Spleen (tissue), 11 donors: ENCODE measurements around the gene ABRACL. TPM values are rescaled to one million over a fixed set of nuclear protein-coding genes. Genes with fewer than 3 reads are reported as not detected.

ENCODE experiments used
- DNase-seq: peaks from one replicate; pipeline ENCODE4 v3.0.0-alpha.2; 2020
- H3K27ac ChIP-seq, 8 donors: fragments of 200-600 bp; sonication (generic) in 7 of 8; 1 replicate in 4 of 8; 2 replicates in 4 of 8; pipeline versions ENCODE4 v1.5.0 to v1.8.0; 2016 to 2021; ENCODE audit warnings: inconsistent platforms in 4 of 8, mild to moderate bottlenecking in 4 of 8, moderate library complexity in 1 of 8
- H3K27me3 ChIP-seq, 7 donors: fragments of 200-600 bp; sonication (generic) in 6 of 7; replicated peaks in 1 of 7; 1 replicate in 4 of 7; 2 replicates in 3 of 7; pipeline versions ENCODE4 v1.5.0 to v1.8.0; 2016 to 2021; ENCODE audit warnings: inconsistent platforms in 3 of 7, mild to moderate bottlenecking in 1 of 7
- H3K36me3 ChIP-seq, 6 donors: fragments of 200-600 bp; sonication (generic) in 5 of 6; 1 replicate in 4 of 6; 2 replicates in 2 of 6; pipeline versions ENCODE4 v1.5.0 to v1.8.0; 2016 to 2021; ENCODE audit warnings: inconsistent platforms in 2 of 6
- H3K4me1 ChIP-seq, 6 donors: fragments of 200-600 bp; sonication (generic) in 5 of 6; 1 replicate in 3 of 6; 2 replicates in 3 of 6; pipeline versions ENCODE4 v1.5.0 to v1.8.0; 2016 to 2021; ENCODE audit warnings: inconsistent platforms in 3 of 6
- H3K4me3 ChIP-seq, 8 donors: fragments of 200-600 bp; sonication (generic) in 7 of 8; 1 replicate in 4 of 8; 2 replicates in 4 of 8; pipeline versions ENCODE4 v1.5.0 to v1.8.0; 2016 to 2021; ENCODE audit warnings: inconsistent platforms in 4 of 8, mild to moderate bottlenecking in 4 of 8, moderate library complexity in 2 of 8
- H3K9me3 ChIP-seq, 8 donors: fragments of 200-600 bp; sonication (generic) in 7 of 8; 1 replicate in 4 of 8; 2 replicates in 4 of 8; pipeline versions ENCODE4 v1.5.0 to v1.8.0; 2016 to 2021; ENCODE audit warnings: inconsistent platforms in 4 of 8
- POLR2A ChIP-seq, 3 donors: fragments of 450-650 bp; IDR thresholded peaks; one replicate each; pipeline ENCODE4 v1.5.1; 2017; ENCODE audit warnings: antibody characterized with exemption in 3 of 3, mild to moderate bottlenecking in 1 of 3
- POLR2AphosphoS5 ChIP-seq, 3 donors: sonication (generic); formaldehyde crosslinking; IDR thresholded peaks; one replicate each; pipeline ENCODE4 v1.5.1; 2017; ENCODE audit warnings: antibody characterized with exemption in 3 of 3
- WGBS, 5 donors: extraction: QIAGEN DNeasy Blood & Tissue Kit in 3 of 5; methylation state at CpG; one replicate each; pipeline versions ENCODE4 v1.1.5 to v1.1.7; 2013 to 2018; 5-methylcytosine and 5-hydroxymethylcytosine counted together
- intact Hi-C: fragments of 100-400 bp; cut with DNase I; formaldehyde crosslinking; loops from one replicate; pipeline ENCODE4 v1.15.0; 2023; ENCODE audit warnings: low total_unique reads
- polyA plus RNA-seq, 3 donors: library from polyadenylated mRNA; stranded (reverse); fragments of 200-250 nt; gene quantifications; one replicate each; pipeline ENCODE4 v1.2.1, GENCODE V29; 2013
- total RNA-seq, 7 donors: library from RNA; depleted of rRNA in 3 of 7; stranded (reverse); fragments of >200 nt in 3 of 7; fragmentation: NEBNext Ultra II Directional in 4 of 7; extraction: Animal tissue kit (Norgen Biotek cat#: 25700) in 4 of 7; gene quantifications; one replicate each; pipeline versions ENCODE4 v1.1.0 to v1.2.1, GENCODE V29; 2016 to 2021
- TF ChIP-seq, protein P1 (sequence below), 11 experiments: fragments of 200-600 bp in 7 of 11; fragments of 450-650 bp in 4 of 11; sonication (generic) in 4 of 11; IDR thresholded peaks in 8 of 11; conservative IDR thresholded peaks in 3 of 11; 1 replicate in 7 of 11; 2 replicates in 4 of 11; pipeline versions ENCODE4 v1.4.0 to v1.8.0; 2016 to 2021; ENCODE audit warnings: antibody characterized with exemption in 11 of 11, inconsistent platforms in 4 of 11, mild to moderate bottlenecking in 1 of 11
- donor health status: healthy with polysubstance abuse.
- donor health status: DM: no; HTN: no; CAD: no; lungs with moderate emphysema.
- donor health status: DM: no; HTN: no; CAD: no.
- donor health status: Bipolar disorder and iron deficiency.
- donor health status: healthy.
- donor health status: DM: no; HTN: no; CAD: no.
- donor health status: DM: yes; HTN: yes; CAD: no.

The ABRACL gene
- total and polyA plus RNA-seq, 10 donors: 56.5 to 183 (median 78.0) TPM

DNA sequence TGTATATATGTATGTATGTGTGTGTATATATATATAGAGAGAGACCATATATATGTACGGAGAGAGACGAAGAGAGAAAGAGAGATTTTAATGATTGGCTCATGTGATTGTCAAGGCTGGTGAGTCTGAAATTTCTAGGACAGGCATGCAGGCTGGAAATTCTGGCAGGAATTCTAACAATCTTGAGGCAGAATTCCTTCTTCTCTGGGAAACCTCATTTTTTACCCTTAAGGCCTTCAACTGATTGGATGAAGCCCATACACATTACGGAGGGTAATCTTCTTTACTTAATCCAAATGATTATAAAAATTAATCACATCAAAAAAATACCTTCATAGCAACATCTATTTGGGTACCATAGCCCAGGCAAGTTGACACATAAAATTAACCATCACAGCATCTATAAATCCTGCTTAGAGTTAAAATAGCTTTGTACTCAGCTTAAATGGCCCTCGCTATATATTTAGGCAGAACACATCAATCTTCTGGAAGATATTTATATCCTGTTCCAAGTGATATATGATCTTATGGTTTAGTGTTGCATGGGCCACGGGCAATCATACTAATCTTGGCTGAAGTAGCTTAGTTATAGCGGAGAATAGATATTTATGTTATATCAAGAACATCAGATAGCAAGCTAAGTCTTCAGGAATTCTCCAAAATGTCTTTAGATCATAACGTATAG lies 36.6 kb downstream of the ABRACL start:
- intact Hi-C loops: no loop called here
- 73 to 86% (median 77%) methylated on average over 7 of the region's 7 CpGs for WGBS, 5 donors

DNA sequence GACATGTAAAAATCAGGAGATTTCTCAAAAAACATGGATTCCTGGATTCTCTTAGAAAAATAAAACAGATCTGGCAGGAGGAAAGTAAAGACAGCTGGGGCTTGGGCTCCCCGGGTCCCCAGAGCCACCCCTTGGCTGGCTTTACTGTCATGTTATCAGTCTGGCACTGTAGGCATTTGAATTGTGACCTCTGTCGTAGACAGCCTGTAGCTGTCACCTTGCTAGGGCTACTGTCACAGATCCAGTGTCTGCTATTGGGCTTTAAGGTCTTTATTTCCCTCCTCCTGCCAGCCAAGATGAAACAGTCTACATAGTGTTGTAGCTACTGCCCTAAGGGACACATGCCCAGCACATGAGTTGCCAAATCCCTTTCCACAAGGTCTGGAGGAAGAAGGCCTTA lies 37.5 kb downstream of the ABRACL start:
- Histone ChIP-seq H3K27me3 (no peaks in the 10 kb centered on the region), H3K9me3 (no peaks in the 10 kb centered on the region), H3K36me3 (no peaks in the 10 kb centered on the region), H3K4me1 (no peaks in the 10 kb centered on the region), H3K27ac (no peak overlapping the region), H3K4me3 (no peak overlapping the region)
- TF ChIP-seq POLR2A (IDR thresholded peaks at IDR 0.05) (no peak), POLR2AphosphoS5 (IDR thresholded peaks at IDR 0.05) (no peak)
- TF ChIP-seq, protein P1, sequence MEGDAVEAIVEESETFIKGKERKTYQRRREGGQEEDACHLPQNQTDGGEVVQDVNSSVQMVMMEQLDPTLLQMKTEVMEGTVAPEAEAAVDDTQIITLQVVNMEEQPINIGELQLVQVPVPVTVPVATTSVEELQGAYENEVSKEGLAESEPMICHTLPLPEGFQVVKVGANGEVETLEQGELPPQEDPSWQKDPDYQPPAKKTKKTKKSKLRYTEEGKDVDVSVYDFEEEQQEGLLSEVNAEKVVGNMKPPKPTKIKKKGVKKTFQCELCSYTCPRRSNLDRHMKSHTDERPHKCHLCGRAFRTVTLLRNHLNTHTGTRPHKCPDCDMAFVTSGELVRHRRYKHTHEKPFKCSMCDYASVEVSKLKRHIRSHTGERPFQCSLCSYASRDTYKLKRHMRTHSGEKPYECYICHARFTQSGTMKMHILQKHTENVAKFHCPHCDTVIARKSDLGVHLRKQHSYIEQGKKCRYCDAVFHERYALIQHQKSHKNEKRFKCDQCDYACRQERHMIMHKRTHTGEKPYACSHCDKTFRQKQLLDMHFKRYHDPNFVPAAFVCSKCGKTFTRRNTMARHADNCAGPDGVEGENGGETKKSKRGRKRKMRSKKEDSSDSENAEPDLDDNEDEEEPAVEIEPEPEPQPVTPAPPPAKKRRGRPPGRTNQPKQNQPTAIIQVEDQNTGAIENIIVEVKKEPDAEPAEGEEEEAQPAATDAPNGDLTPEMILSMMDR (IDR thresholded peaks at IDR 0.05 in 8 of 11, conservative IDR thresholded peaks at IDR 0.05 in 3 of 11): no peak
- DNase-seq: no peak
- intact Hi-C loops: no loop called here
- 79 to 89% (median 84%) methylated on average over 2 of the region's 2 CpGs for WGBS, 5 donors

More for the DNA sequence above, 36.6 kb downstream of the ABRACL start:
- H3K4me1 ChIP-seq: no peaks in the 10 kb centered on the region
- no peaks in the 10 kb centered on the region for H3K27me3 ChIP-seq
- TF ChIP-seq POLR2A (IDR thresholded peaks at IDR 0.05) (no peak), POLR2AphosphoS5 (IDR thresholded peaks at IDR 0.05) (no peak)
- TF ChIP-seq, protein P1 (IDR thresholded peaks at IDR 0.05 in 8 of 11, conservative IDR thresholded peaks at IDR 0.05 in 3 of 11): no peak
- H3K9me3 ChIP-seq: no peaks in the 10 kb centered on the region
- no peak for DNase-seq
- H3K27ac ChIP-seq: no peak overlapping the region
- no peak overlapping the region for H3K4me3 ChIP-seq
- no peaks in the 10 kb centered on the region for H3K36me3 ChIP-seq

DNA sequence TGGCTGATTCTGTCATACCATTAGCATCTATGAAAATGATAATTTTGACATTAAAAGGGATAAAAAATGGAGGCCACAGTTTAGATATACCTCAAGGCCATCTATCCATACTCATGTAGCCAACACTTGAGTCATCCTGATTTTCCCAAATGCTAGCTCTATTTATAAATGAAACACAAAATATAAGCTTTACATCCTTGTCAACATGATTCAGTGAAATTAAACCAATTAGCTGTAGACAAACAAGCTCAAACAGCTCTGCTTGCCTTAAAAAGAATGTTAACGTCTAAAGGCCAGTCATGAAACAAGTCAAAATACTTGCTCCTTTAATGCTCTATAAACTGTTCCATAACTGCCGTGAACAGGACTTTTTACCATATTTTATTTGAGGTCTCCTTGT lies 40.3 kb downstream of the ABRACL start:
- WGBS, 5 donors: 86 to 93% (median 91%) methylated on average over 2 of the region's 2 CpGs
- no peak overlapping the region for H3K4me3 ChIP-seq
- H3K4me1 ChIP-seq: no peaks in the 10 kb centered on the region
- TF ChIP-seq, protein P1 (IDR thresholded peaks at IDR 0.05 in 8 of 11, conservative IDR thresholded peaks at IDR 0.05 in 3 of 11): no peak
- no peak for TF ChIP-seq POLR2AphosphoS5 (IDR thresholded peaks at IDR 0.05)
- no peak for TF ChIP-seq POLR2A (IDR thresholded peaks at IDR 0.05)
- H3K27ac ChIP-seq: no peak overlapping the region
- DNase-seq: no peak
- no peaks in the 10 kb centered on the region for H3K9me3 ChIP-seq
- intact Hi-C loops: no loop called here
- H3K27me3 ChIP-seq: no peaks in the 10 kb centered on the region
- no peaks in the 10 kb centered on the region for H3K36me3 ChIP-seq

DNA sequence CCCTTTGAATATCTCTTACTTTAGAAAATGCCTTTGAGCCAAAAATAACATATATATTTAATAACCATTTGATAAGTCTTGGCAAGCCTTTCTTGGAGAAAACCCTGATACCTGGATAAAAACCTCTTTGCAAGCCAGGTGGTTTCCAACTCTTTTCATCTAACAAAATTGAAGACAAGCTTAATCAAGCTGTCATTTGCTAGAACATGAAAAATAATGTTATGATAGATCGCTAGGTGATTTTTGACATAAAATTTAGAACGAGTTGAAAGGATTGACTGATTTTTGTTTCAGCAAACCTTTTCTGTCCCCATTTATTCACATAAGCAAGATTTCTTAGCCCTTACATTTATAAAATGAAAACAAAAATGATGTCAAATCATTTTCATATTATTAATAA lies 44.6 kb downstream of the ABRACL start:
- TF ChIP-seq, protein P1 (IDR thresholded peaks at IDR 0.05 in 8 of 11, conservative IDR thresholded peaks at IDR 0.05 in 3 of 11): no peak
- Histone ChIP-seq H3K27ac (no peak overlapping the region), H3K9me3 (no peaks in the 10 kb centered on the region), H3K36me3 (no peaks in the 10 kb centered on the region), H3K4me1 (no peaks in the 10 kb centered on the region), H3K4me3 (no peak overlapping the region), H3K27me3 (no peaks in the 10 kb centered on the region)
- DNase-seq: no peak
- intact Hi-C loops: no loop called here
- WGBS, 5 donors: 89 to 94% (median 92%) methylated on average over 2 of the region's 2 CpGs
